Measurements from ENCODE around the gene ZNF14. TPM values are rescaled to one million over a fixed set of nuclear protein-coding genes. Genes with fewer than 3 reads are reported as not detected.

ZNF14 gene
- total RNA-seq, 4 donors from 2014 or later: 0.97 to 2.1 (median 1.7) TPM

GRCh38 chr19:19679176-19680073 lies 53.5 kb downstream of the ZNF14 start:
- in situ Hi-C loops (cut with MboI; ENCODE audit: low sequenced_read_pairs in 4 of 4): no loop called here
- H3K4me1 ChIP-seq: no peaks in the 10 kb centered on the region
- TF ChIP-seq CTCF (IDR thresholded peaks at IDR 0.05 in 4 of 5, conservative IDR thresholded peaks at IDR 0.05 in 1 of 5): no peak
- no peak for TF ChIP-seq POLR2A (IDR thresholded peaks at IDR 0.05)
- no peaks in the 10 kb centered on the region for H3K27me3 ChIP-seq
- peaks cover 7 to 43% of the 10 kb centered on the region in 2 donors for H3K36me3 ChIP-seq
- DNase-seq (no peak), ATAC-seq (no peak)
- H3K27ac ChIP-seq: no peak overlapping the region
- H3K9me3 ChIP-seq: no peaks in the 10 kb centered on the region
- H3K4me3 ChIP-seq: no peak overlapping the region
- intact Hi-C loops (cut with DNase I; ENCODE audit: low total_unique reads): no loop called here

- DNase-seq (no peak), ATAC-seq (no peak)
- intact Hi-C loops (cut with DNase I; ENCODE audit: low total_unique reads) (no loop called here), in situ Hi-C loops (cut with MboI; ENCODE audit: low sequenced_read_pairs in 4 of 4) (no loop called here)
- Histone ChIP-seq H3K4me3 (no peak overlapping the region), H3K9me3 (no peaks in the 10 kb centered on the region), H3K4me1 (no peaks in the 10 kb centered on the region), H3K36me3 (peaks cover 7 to 47% of the 10 kb centered on the region in 2 donors), H3K27me3 (no peaks in the 10 kb centered on the region), H3K27ac (no peak overlapping the region)
- TF ChIP-seq CTCF (IDR thresholded peaks at IDR 0.05 in 4 of 5, conservative IDR thresholded peaks at IDR 0.05 in 1 of 5) (no peak), POLR2A (IDR thresholded peaks at IDR 0.05) (no peak)
These were observed 55.3 kb downstream of the ZNF14 start for GRCh38 chr19:19677579-19677978.

GRCh38 chr19:19674315-19674714 lies 58.6 kb downstream of the ZNF14 start:
- H3K9me3 ChIP-seq: no peaks in the 10 kb centered on the region

GRCh38 chr19:19672816-19673215 lies 60.1 kb downstream of the ZNF14 start:
- H3K4me3 ChIP-seq: no peak overlapping the region
- H3K27me3 ChIP-seq: no peaks in the 10 kb centered on the region
- intact Hi-C loops (cut with DNase I; ENCODE audit: low total_unique reads) (no loop called here), in situ Hi-C loops (cut with MboI; ENCODE audit: low sequenced_read_pairs in 4 of 4) (loop anchor here in 1 of 4 donors (25.0 kb wide), 1 partner anchor 286 kb away; no protein-coding TSS in a partner anchor)
- TF ChIP-seq CTCF (IDR thresholded peaks at IDR 0.05 in 4 of 5, conservative IDR thresholded peaks at IDR 0.05 in 1 of 5): no peak
- TF ChIP-seq POLR2A (IDR thresholded peaks at IDR 0.05): no peak
- H3K36me3 ChIP-seq: peaks cover 0 to 23% of the 10 kb centered on the region in 2 donors
- DNase-seq: no peak
- H3K27ac ChIP-seq: no peak overlapping the region
- H3K4me1 ChIP-seq: peaks cover 8 to 10% of the 10 kb centered on the region in 2 donors
- ATAC-seq: no peak
- H3K9me3 ChIP-seq: no peaks in the 10 kb centered on the region

More at GRCh38 chr19:19674315-19674714, 58.6 kb downstream of the ZNF14 start:
- no peak overlapping the region for H3K27ac ChIP-seq
- H3K27me3 ChIP-seq: no peaks in the 10 kb centered on the region
- peaks cover 4 to 6% of the 10 kb centered on the region in 2 donors for H3K4me1 ChIP-seq
- peaks cover 2 to 35% of the 10 kb centered on the region in 2 donors for H3K36me3 ChIP-seq
- no peak overlapping the region for H3K4me3 ChIP-seq
- no peak for TF ChIP-seq CTCF (IDR thresholded peaks at IDR 0.05 in 4 of 5, conservative IDR thresholded peaks at IDR 0.05 in 1 of 5)
- TF ChIP-seq POLR2A (IDR thresholded peaks at IDR 0.05): no peak
- ATAC-seq: no peak
- intact Hi-C loops (cut with DNase I; ENCODE audit: low total_unique reads) (no loop called here), in situ Hi-C loops (cut with MboI; ENCODE audit: low sequenced_read_pairs in 4 of 4) (loop anchor here in 1 of 4 donors (25.0 kb wide), 1 partner anchor 287 kb away; no protein-coding TSS in a partner anchor)
- no peak for DNase-seq

Data from gastrocnemius medialis (tissue), 4 donors.